K562 (cell line): ENCODE results near the gene CCDC136. TPM values are rescaled to one million over a fixed set of nuclear protein-coding genes. Genes with fewer than 3 reads are reported as not detected.

Source experiments
- ATF7 ChIP-seq: fragments of 450-650 bp; IDR thresholded peaks from 2 replicates; pipeline ENCODE4 v1.7.1; 2014; ENCODE audit warnings: mild to moderate bottlenecking, moderate library complexity
- CBX3 ChIP-seq, 2 experiments: IDR thresholded peaks; 1 replicate in 1 of 2; 2 replicates in 1 of 2; pipeline ENCODE4 v1.6.1; 2012; ENCODE audit warnings: inconsistent platforms in 2 of 2, low read length in 2 of 2, borderline replicate concordance in 1 of 2, control low read depth in 1 of 2
- CLOCK ChIP-seq: fragments of 250-450 bp; sonication (Bioruptor Pico); IDR thresholded peaks from 2 replicates; pipeline ENCODE4 v1.4.0; 2020; ENCODE audit warnings: mild to moderate bottlenecking, moderate library complexity, borderline replicate concordance
- CREM ChIP-seq: IDR thresholded peaks from 2 replicates; pipeline ENCODE4 v1.6.1; 2014; ENCODE audit warnings: antibody characterized with exemption, low read depth
- EWSR1 ChIP-seq: fragments of 450-650 bp; IDR thresholded peaks from 2 replicates; pipeline ENCODE4 v1.6.1; 2018; ENCODE audit warnings: borderline replicate concordance, mild to moderate bottlenecking, low read depth, moderate library complexity; ENCODE audit not compliant: partially characterized antibody
- GATAD2B ChIP-seq: fragments of 450-650 bp; IDR thresholded peaks from 2 replicates; pipeline ENCODE4 v1.6.1; 2017; ENCODE audit warnings: mild to moderate bottlenecking, borderline replicate concordance
- HMBOX1 ChIP-seq: sonication (generic); IDR thresholded peaks from 2 replicates; pipeline ENCODE4 v1.6.1; 2016
- ID3 ChIP-seq, 2 experiments: fragments of 250-450 bp in 1 of 2; fragments of 450-650 bp in 1 of 2; sonication (Bioruptor Pico) in 1 of 2; IDR thresholded peaks; 2 replicates each; pipeline versions ENCODE4 v1.6.1 to v1.8.0; 2016 to 2021; ENCODE audit warnings: mild to moderate bottlenecking in 2 of 2, moderate library complexity in 2 of 2, missing compliant biosample characterization in 1 of 2, missing genetic modification characterization in 1 of 2
- MED1 ChIP-seq: sonication (generic); formaldehyde crosslinking; IDR thresholded peaks from 2 replicates; pipeline ENCODE4 v1.8.1; 2023; ENCODE audit warnings: missing genetic modification reagents, borderline replicate concordance
- MTF1 ChIP-seq: fragments of 250-450 bp; sonication (Bioruptor Pico); IDR thresholded peaks from 2 replicates; pipeline ENCODE4 v1.9.0; 2021; ENCODE audit warnings: moderate library complexity, mild to moderate bottlenecking, inconsistent platforms, borderline replicate concordance
- PHF8 ChIP-seq: fragments of 200-600 bp; sonication (generic); IDR thresholded peaks from 2 replicates; pipeline ENCODE4 v1.6.1; 2012; ENCODE audit warnings: mixed run types, mild to moderate bottlenecking, inconsistent platforms, low read length, moderate library complexity, borderline replicate concordance
- PREB ChIP-seq: sonication (generic); formaldehyde crosslinking; IDR thresholded peaks from 2 replicates; pipeline ENCODE4 v1.8.1; 2023; ENCODE audit warnings: mild to moderate bottlenecking, missing genetic modification reagents
- STAG1 ChIP-seq: sonication (generic); formaldehyde crosslinking; IDR thresholded peaks from 2 replicates; pipeline ENCODE4 v1.5.0; 2020; ENCODE audit warnings: missing genetic modification reagents, borderline replicate concordance
- TFAP4 ChIP-seq: sonication (generic); formaldehyde crosslinking; IDR thresholded peaks from 2 replicates; pipeline ENCODE4 v1.8.0; 2022; ENCODE audit warnings: missing genetic modification reagents, mild to moderate bottlenecking, moderate library complexity, borderline replicate concordance
- ZNF174 ChIP-seq: fragments of 250-450 bp; sonication (Bioruptor Pico); IDR thresholded peaks from 2 replicates; pipeline ENCODE4 v1.4.0; 2020; ENCODE audit warnings: mild to moderate bottlenecking
- ZNF224 ChIP-seq: sonication (generic); formaldehyde crosslinking; IDR thresholded peaks from 2 replicates; pipeline ENCODE4 v1.8.0; 2022; ENCODE audit warnings: mild to moderate bottlenecking, missing genetic modification reagents
- ZNF76 ChIP-seq: fragments of 250-450 bp; sonication (Bioruptor Pico); IDR thresholded peaks from 2 replicates; pipeline ENCODE4 v1.4.0; 2020; ENCODE audit warnings: mild to moderate bottlenecking, moderate library complexity, borderline replicate concordance
- polyA plus RNA-seq, 8 experiments: library from polyadenylated mRNA; depleted of rRNA in 4 of 8; stranded (reverse) in 5 of 8; unstranded in 3 of 8; fragments of >200 nt; fragmentation: Nextera tagmentation in 2 of 8; fragmentation: Illumina TruSeq in 1 of 8; extraction: Ambion mirVana in 2 of 8; extraction: Trizol in 1 of 8; gene quantifications; 2 replicates each; pipeline versions ENCODE4 v1.2.1 to v1.2.3, GENCODE V29; 2011 to 2014; ENCODE audit warnings: inconsistent platforms in 1 of 8, missing spikeins in 1 of 8
- total RNA-seq, 7 experiments: library from RNA; depleted of rRNA in 6 of 7; stranded (reverse); fragments of >200 nt in 6 of 7; fragmentation: Illumina TruSeq in 2 of 7; extraction: Trizol in 2 of 7; gene quantifications; 2 replicates each; pipeline versions ENCODE4 v1.2.1 to v1.2.3, GENCODE V29; 2011 to 2021; ENCODE audit warnings: low replicate concordance in 1 of 7

The CCDC136 gene
- total and polyA plus RNA-seq, 9 of the 15 experiments (the other 6 are each of a cell fraction or from before 2014, with no cell fraction given), result 2.4 to 40.8 (median 26.5) TPM

DNA sequence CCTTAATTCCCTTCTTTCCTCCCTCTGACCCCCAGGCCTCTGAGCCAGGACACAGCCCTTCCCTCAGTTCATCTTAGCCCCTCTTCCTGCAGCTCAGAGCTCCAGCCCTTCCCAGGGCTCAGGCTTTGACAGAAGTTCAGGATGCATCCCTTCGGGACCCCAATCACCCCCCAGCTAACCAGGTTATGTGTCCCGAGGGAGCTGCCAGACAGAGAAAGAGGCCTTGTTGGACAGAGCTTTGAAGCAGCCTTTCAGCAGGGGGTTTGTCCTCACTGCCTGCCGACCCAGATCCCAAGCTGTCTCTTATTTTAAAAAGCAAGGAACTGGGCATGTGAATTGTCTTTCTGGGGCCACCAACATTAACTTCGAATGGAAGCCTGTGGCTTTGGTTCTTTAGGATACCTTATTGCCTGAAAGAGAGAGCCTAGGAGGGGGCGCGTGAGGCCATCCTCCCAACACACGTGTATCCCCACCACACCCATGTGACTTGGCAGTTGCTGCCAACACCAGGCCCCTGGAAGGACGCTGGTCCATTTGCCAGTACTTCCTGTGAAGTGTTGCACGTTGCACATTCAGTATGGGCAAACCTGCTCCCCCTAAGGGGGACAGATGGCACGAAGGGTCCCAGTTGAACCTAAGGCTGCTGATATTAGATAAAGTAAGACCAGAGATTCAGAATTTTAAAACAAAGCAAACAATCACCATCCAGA, 858 bp downstream of the CCDC136 start (continued):
- TF ChIP-seq ID3 (CRISPR knock-in tag; IDR thresholded peaks at IDR 0.05) (no peak), ID3 (tag; IDR thresholded peaks at IDR 0.05) (no peak), MED1 (no peak), ZNF224 (no peak), CBX3 (IDR thresholded peaks at IDR 0.05; ENCODE audit: borderline replicate concordance in 1 of 2, low read length in 2 of 2) (no peak; a peak in 1 of 3 replicates), HMBOX1 (no peak), GATAD2B (no peak), TFAP4 (CRISPR knock-in tag) (peak; percentile 58), ZNF174 (CRISPR knock-in tag) (no peak), CREM (no peak), ATF7 (0 out of 2 replicates have a peak, but pooled peaks have one; percentile 9), PREB (CRISPR knock-in tag) (no peak), CLOCK (CRISPR knock-in tag) (peak; percentile 83), MTF1 (no peak), STAG1 (CRISPR knock-in tag) (no peak), ZNF76 (CRISPR knock-in tag) (peak; percentile 46; the same call in 1 of the 2 replicates), PHF8 (no peak), EWSR1 (no peak)
